Calu3 (cell line): Measurements from ENCODE around the gene GPR143. TPM values are rescaled to one million over a fixed set of nuclear protein-coding genes. Genes with fewer than 3 reads are reported as not detected.

Experiments
- BruUV-seq: library from RNA; stranded (reverse); fragments of 400-500 nt; replicated peaks from 2 replicates; lab custom pipeline; 2021; lab: Mats Ljungman, UMichigan
- CTCF ChIA-PET: fragments of 300-600 bp; sonication (Branson Sonifier 250); formaldehyde crosslinking; loops from one replicate; lab custom pipeline; 2022; ENCODE audit warnings: antibody characterized with exemption; lab: Charles Lee
- DNase-seq: peaks from one replicate; pipeline ENCODE4 v3.0.0; 2022
- H3K27ac Mint-ChIP-seq: one replicate; pipeline ENCODE4 v1.8.0; 2022; ENCODE audit warnings: mixed read lengths; ENCODE audit not compliant: unreplicated experiment
- H3K27me3 Mint-ChIP-seq: one replicate; pipeline ENCODE4 v1.8.0; 2022; ENCODE audit warnings: mixed read lengths; ENCODE audit not compliant: unreplicated experiment
- H3K36me3 Mint-ChIP-seq: one replicate; pipeline ENCODE4 v1.8.0; 2022; ENCODE audit warnings: mild to moderate bottlenecking, moderate library complexity, mixed read lengths; ENCODE audit not compliant: insufficient read depth, unreplicated experiment
- H3K4me1 Mint-ChIP-seq: one replicate; pipeline ENCODE4 v1.8.0; 2022; ENCODE audit warnings: mild to moderate bottlenecking, low read depth, mixed read lengths; ENCODE audit not compliant: unreplicated experiment
- H3K4me3 Mint-ChIP-seq: one replicate; pipeline ENCODE4 v1.8.0; 2022; ENCODE audit warnings: mild to moderate bottlenecking, low read depth, moderate library complexity, mixed read lengths; ENCODE audit not compliant: unreplicated experiment
- H3K9me3 Mint-ChIP-seq: one replicate; pipeline ENCODE4 v1.8.0; 2022; ENCODE audit warnings: low read depth, mixed read lengths; ENCODE audit not compliant: unreplicated experiment
- intact Hi-C: fragments of 100-400 bp; cut with micrococcal nuclease; formaldehyde crosslinking; loops from one replicate; pipeline ENCODE4 v1.10.0; 2022; ENCODE audit not compliant: unreplicated experiment
- total RNA-seq: library from RNA; stranded (reverse); gene quantifications from 2 replicates; pipeline ENCODE4 v1.2.3, GENCODE V29; 2022
- TF ChIP-seq, protein P1 (sequence below): fragments of 200-600 bp; IDR thresholded peaks from one replicate; pipeline ENCODE4 v1.8.0; 2022; ENCODE audit warnings: antibody characterized with exemption; ENCODE audit not compliant: unreplicated experiment

The GPR143 gene
- total RNA-seq, 1 experiment from 2014 or later: 8.3 TPM

DNA sequence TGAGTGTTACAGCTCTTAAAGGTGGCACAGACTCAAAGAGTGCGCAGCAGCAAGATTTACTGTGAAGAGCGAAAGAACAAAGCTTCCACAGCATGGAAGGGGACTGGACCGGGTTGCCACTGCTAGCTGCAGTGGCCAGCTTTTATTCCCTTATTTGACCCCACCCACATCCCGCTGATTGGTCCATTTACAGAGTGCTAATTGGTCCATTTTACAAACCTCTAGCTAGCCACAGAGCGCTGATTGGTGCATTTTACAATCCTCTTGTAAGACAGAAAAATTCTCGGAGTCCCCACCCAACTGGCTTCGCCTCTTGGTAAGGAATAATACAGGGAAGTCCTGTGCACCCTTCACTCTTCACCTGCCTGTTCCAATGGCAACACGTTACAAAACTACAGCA is 18.7 kb upstream of the GPR143 start:
- Mint-ChIP-seq H3K27ac (no peak overlapping the region), H3K4me3 (no peak overlapping the region), H3K27me3 (no peaks in the 10 kb centered on the region), H3K36me3 (peaks cover 22% of the 10 kb centered on the region), H3K4me1 (peaks cover 18% of the 10 kb centered on the region), H3K9me3 (no peaks in the 10 kb centered on the region)
- intact Hi-C loops: loop anchor here (10.0 kb wide), 1 partner anchor 60 kb away; no protein-coding TSS in a partner anchor
- CTCF ChIA-PET: no interaction called here
- DNase-seq: no peak
- TF ChIP-seq, protein P1, sequence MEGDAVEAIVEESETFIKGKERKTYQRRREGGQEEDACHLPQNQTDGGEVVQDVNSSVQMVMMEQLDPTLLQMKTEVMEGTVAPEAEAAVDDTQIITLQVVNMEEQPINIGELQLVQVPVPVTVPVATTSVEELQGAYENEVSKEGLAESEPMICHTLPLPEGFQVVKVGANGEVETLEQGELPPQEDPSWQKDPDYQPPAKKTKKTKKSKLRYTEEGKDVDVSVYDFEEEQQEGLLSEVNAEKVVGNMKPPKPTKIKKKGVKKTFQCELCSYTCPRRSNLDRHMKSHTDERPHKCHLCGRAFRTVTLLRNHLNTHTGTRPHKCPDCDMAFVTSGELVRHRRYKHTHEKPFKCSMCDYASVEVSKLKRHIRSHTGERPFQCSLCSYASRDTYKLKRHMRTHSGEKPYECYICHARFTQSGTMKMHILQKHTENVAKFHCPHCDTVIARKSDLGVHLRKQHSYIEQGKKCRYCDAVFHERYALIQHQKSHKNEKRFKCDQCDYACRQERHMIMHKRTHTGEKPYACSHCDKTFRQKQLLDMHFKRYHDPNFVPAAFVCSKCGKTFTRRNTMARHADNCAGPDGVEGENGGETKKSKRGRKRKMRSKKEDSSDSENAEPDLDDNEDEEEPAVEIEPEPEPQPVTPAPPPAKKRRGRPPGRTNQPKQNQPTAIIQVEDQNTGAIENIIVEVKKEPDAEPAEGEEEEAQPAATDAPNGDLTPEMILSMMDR: no peak
- no TSS peak for BruUV-seq

DNA sequence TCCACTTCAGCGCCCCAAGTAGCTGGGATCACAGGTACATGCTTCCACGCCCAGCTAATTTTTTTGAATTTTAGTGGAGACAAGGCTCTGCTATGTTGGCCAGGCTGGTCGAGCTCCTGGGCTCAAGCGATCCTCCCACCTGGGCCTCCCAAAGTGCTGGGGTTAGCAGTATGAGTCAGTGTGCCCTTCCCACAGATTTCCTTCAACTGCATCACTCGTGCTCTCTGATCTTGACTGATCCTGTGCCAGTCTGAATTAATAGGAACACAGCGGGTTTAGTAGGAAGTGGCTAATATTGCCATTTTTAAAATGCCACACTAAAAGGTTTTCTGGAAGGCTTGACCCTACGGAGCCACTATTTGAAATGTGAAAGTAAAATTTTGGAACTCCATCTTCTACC is 16.3 kb upstream of the GPR143 start:
- no peak for DNase-seq
- peaks cover 12% of the 10 kb centered on the region for H3K36me3 Mint-ChIP-seq
- TF ChIP-seq, protein P1: no peak
- no peaks in the 10 kb centered on the region for H3K9me3 Mint-ChIP-seq
- H3K4me1 Mint-ChIP-seq: no peaks in the 10 kb centered on the region
- intact Hi-C loops: loop anchor here (10.0 kb wide), 1 partner anchor 63 kb away; no protein-coding TSS in a partner anchor
- CTCF ChIA-PET: no interaction called here
- TSS peak; percentile 5 for BruUV-seq
- no peaks in the 10 kb centered on the region for H3K27me3 Mint-ChIP-seq
- no peak overlapping the region for H3K27ac Mint-ChIP-seq
- H3K4me3 Mint-ChIP-seq: no peak overlapping the region

DNA sequence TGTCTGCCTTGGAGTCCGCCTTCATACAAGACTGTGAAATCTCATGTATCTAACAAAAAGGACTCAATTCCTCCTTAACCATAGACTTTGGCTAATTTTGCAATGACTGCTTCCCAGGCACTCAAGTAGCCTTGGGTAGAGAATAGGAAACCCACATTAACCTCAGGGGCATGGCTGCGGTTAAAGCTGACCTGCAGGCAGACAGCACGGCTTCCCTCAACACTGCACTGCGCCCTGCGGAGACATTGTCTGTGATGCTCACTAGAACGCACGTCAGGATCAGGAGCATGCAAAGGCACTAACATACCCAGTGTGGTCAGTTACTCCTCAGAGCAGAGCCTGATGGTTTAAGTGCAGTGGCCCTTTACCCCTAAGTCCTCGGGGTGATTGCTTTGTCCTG is 10.3 kb upstream of the GPR143 start:
- peaks cover under 1% of the 10 kb centered on the region for H3K4me1 Mint-ChIP-seq
- peaks cover 5% of the 10 kb centered on the region for H3K36me3 Mint-ChIP-seq
- TF ChIP-seq, protein P1: no peak
- intact Hi-C loops: no loop called here
- no TSS peak for BruUV-seq
- H3K9me3 Mint-ChIP-seq: no peaks in the 10 kb centered on the region
- no peak for DNase-seq
- H3K27ac Mint-ChIP-seq: no peak overlapping the region
- no peak overlapping the region for H3K4me3 Mint-ChIP-seq
- CTCF ChIA-PET: no interaction called here
- H3K27me3 Mint-ChIP-seq: no peaks in the 10 kb centered on the region

DNA sequence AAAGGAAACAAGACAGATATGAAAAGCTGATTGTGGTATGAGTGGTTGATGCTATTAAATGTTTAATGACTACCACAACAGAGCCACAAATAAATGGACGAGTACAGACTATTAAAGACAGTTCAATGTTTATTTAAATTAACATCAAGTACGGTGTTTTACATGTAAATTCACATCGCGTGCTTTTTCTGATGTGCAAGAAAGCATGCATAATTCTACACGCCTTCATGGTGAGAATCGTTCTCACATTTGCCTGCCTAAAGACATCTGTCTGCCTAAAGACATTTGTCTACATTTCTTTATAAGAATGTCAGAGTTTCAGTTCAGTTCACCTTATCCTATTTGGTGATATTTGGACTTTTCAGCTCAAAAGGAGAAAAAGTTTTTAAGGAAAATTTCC is 7.3 kb upstream of the GPR143 start:
- no TSS peak for BruUV-seq
- TF ChIP-seq, protein P1: no peak
- intact Hi-C loops: no loop called here
- no peak for DNase-seq
- Mint-ChIP-seq H3K4me3 (no peak overlapping the region), H3K4me1 (peaks cover 14% of the 10 kb centered on the region), H3K36me3 (peaks cover 5% of the 10 kb centered on the region), H3K9me3 (peaks cover 2% of the 10 kb centered on the region), H3K27ac (no peak overlapping the region), H3K27me3 (no peaks in the 10 kb centered on the region)
- CTCF ChIA-PET: interaction anchor here (0.7 kb wide), 1 partner anchor 472 kb away, joined by 4 read pairs; no protein-coding TSS in a partner anchor
